ENCODE results near the gene APH1B. TPM values are rescaled to one million over a fixed set of nuclear protein-coding genes. Genes with fewer than 3 reads are reported as not detected.

APH1B gene
- total RNA-seq, 1 experiment from 2014 or later: 14.0 TPM

DNA sequence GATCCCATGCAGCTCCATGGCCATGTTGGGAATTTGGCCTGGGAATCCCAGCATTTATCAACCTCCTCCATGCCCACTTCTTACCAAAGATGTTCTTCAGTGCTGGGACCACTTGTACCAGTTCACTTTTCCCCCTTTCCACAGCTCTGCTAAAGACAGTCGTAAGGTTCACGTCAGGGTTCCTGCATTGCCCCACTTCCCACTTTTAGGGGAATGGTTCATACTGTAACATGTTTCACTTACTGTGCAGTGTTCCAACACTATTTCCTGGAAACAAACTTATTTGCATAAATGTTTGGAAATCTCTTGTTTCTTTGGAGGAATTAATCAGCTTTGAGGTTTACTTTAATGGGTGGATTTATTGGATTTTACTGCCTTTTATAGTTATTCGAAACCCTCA is 17.0 kb downstream of the APH1B start:
- ATAC-seq (no peak), DNase-seq (ENCODE audit: low read depth, low spot score) (no peak)
- H3K27ac ChIP-seq (ENCODE audit: low read length): no peak overlapping the region
- POLR2A ChIA-PET: no interaction called here
- no peaks in the 10 kb centered on the region for H3K9me3 ChIP-seq (ENCODE audit: control insufficient read depth, insufficient read depth, low read depth, low read length)
- H3K36me3 ChIP-seq (ENCODE audit: control insufficient read depth, insufficient read depth, low read length): no peaks in the 10 kb centered on the region
- H3K27me3 ChIP-seq (ENCODE audit: control insufficient read depth, insufficient read depth, low read length): no peaks in the 10 kb centered on the region
- in situ Hi-C loops (cut with HindIII; ENCODE audit: low pct_unique_long_range_greater_than_20kb, low sequenced_read_pairs) (no loop called here), intact Hi-C loops (cut with micrococcal nuclease; ENCODE audit: unreplicated experiment) (no loop called here)
- CTCF ChIA-PET: no interaction called here
- no peak overlapping the region for H3K4me3 ChIP-seq (ENCODE audit: low read depth in 2 of 2, low read length in 2 of 2)
- no peaks in the 10 kb centered on the region for H3K4me1 ChIP-seq (ENCODE audit: control insufficient read depth, insufficient read depth, low read length)
- no TSS peak for BruUV-seq (replicated peaks)
- TF ChIP-seq POLR2AphosphoS5 (IDR thresholded peaks at IDR 0.05; ENCODE audit: low read depth, low read length): no peak
- TF ChIP-seq, protein P1, sequence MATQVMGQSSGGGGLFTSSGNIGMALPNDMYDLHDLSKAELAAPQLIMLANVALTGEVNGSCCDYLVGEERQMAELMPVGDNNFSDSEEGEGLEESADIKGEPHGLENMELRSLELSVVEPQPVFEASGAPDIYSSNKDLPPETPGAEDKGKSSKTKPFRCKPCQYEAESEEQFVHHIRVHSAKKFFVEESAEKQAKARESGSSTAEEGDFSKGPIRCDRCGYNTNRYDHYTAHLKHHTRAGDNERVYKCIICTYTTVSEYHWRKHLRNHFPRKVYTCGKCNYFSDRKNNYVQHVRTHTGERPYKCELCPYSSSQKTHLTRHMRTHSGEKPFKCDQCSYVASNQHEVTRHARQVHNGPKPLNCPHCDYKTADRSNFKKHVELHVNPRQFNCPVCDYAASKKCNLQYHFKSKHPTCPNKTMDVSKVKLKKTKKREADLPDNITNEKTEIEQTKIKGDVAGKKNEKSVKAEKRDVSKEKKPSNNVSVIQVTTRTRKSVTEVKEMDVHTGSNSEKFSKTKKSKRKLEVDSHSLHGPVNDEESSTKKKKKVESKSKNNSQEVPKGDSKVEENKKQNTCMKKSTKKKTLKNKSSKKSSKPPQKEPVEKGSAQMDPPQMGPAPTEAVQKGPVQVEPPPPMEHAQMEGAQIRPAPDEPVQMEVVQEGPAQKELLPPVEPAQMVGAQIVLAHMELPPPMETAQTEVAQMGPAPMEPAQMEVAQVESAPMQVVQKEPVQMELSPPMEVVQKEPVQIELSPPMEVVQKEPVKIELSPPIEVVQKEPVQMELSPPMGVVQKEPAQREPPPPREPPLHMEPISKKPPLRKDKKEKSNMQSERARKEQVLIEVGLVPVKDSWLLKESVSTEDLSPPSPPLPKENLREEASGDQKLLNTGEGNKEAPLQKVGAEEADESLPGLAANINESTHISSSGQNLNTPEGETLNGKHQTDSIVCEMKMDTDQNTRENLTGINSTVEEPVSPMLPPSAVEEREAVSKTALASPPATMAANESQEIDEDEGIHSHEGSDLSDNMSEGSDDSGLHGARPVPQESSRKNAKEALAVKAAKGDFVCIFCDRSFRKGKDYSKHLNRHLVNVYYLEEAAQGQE (IDR thresholded peaks at IDR 0.05; ENCODE audit: insufficient read depth in 1 of 2, low read depth in 2 of 2, low read length in 1 of 2): no peak
- TF ChIP-seq TCF7L2 (IDR thresholded peaks at IDR 0.05; ENCODE audit: low read depth, low read length): no peak
- TF ChIP-seq, protein P2, sequence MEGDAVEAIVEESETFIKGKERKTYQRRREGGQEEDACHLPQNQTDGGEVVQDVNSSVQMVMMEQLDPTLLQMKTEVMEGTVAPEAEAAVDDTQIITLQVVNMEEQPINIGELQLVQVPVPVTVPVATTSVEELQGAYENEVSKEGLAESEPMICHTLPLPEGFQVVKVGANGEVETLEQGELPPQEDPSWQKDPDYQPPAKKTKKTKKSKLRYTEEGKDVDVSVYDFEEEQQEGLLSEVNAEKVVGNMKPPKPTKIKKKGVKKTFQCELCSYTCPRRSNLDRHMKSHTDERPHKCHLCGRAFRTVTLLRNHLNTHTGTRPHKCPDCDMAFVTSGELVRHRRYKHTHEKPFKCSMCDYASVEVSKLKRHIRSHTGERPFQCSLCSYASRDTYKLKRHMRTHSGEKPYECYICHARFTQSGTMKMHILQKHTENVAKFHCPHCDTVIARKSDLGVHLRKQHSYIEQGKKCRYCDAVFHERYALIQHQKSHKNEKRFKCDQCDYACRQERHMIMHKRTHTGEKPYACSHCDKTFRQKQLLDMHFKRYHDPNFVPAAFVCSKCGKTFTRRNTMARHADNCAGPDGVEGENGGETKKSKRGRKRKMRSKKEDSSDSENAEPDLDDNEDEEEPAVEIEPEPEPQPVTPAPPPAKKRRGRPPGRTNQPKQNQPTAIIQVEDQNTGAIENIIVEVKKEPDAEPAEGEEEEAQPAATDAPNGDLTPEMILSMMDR (IDR thresholded peaks at IDR 0.05): no peak
- TF ChIP-seq SIN3A (IDR thresholded peaks at IDR 0.05; ENCODE audit: borderline replicate concordance, insufficient read depth, low read depth, low read length): no peak

DNA sequence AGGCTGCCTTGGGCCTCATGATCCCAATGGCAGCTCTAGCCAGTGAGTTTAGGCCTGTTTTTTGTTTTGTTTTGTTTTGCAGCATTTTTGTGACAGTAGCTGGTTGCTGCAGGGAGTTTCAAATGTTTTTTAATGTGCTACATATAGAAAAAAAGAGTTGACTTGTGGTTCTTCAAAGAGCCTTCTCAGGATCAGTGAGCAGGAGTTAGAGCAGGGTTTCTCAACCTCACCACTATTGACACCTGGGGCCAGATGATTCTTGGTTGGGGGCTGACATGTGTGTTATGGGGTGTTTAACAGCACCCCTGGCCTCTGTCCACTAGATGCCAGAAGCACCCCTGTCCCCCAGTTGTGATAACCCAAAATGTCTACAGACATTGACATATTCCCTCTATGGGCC is 17.9 kb downstream of the APH1B start:
- no peaks in the 10 kb centered on the region for H3K36me3 ChIP-seq (ENCODE audit: control insufficient read depth, insufficient read depth, low read length)
- CTCF ChIA-PET: no interaction called here
- no peaks in the 10 kb centered on the region for H3K27me3 ChIP-seq (ENCODE audit: control insufficient read depth, insufficient read depth, low read length)
- BruUV-seq (replicated peaks): no TSS peak
- H3K27ac ChIP-seq (ENCODE audit: low read length): no peak overlapping the region
- ATAC-seq: no peak
- in situ Hi-C loops (cut with HindIII; ENCODE audit: low pct_unique_long_range_greater_than_20kb, low sequenced_read_pairs) (no loop called here), intact Hi-C loops (cut with micrococcal nuclease; ENCODE audit: unreplicated experiment) (no loop called here)
- H3K4me1 ChIP-seq (ENCODE audit: control insufficient read depth, insufficient read depth, low read length): no peaks in the 10 kb centered on the region
- no peaks in the 10 kb centered on the region for H3K9me3 ChIP-seq (ENCODE audit: control insufficient read depth, insufficient read depth, low read depth, low read length)
- POLR2A ChIA-PET: no interaction called here
- TF ChIP-seq TCF7L2 (IDR thresholded peaks at IDR 0.05; ENCODE audit: low read depth, low read length): no peak
- TF ChIP-seq, protein P2 (IDR thresholded peaks at IDR 0.05): no peak
- no peak for DNase-seq (ENCODE audit: low read depth, low spot score)
- H3K4me3 ChIP-seq (ENCODE audit: low read depth in 2 of 2, low read length in 2 of 2): no peak overlapping the region

DNA sequence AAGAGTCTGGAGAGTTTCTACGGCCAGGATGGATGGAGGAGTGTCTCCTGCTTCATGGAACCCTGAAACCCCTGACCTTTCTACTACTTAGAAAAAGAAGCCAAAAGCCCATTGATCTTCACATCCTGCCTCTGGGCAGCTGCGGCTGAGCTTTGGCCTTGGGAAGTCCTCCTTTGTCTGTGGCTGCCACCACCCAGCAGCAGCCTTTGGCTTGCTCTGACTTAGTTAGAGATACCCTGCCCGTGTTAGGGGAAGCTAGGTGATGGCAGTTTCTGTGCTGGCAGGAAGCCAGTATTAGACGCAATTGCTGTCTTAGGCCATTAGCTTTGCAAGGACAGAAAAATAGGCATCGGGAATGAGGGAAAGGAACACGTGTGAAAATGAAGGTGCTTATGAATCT is 18.8 kb downstream of the APH1B start:
- intact Hi-C loops (cut with micrococcal nuclease; ENCODE audit: unreplicated experiment): no loop called here
- H3K36me3 ChIP-seq (ENCODE audit: control insufficient read depth, insufficient read depth, low read length): no peaks in the 10 kb centered on the region
- ATAC-seq: no peak
- BruUV-seq (replicated peaks): no TSS peak
- ChIA-PET POLR2A (no interaction called here), CTCF (no interaction called here)
- in situ Hi-C loops (cut with HindIII; ENCODE audit: low pct_unique_long_range_greater_than_20kb, low sequenced_read_pairs): no loop called here
- TF ChIP-seq POLR2AphosphoS5 (IDR thresholded peaks at IDR 0.05; ENCODE audit: low read depth, low read length): no peak
- TF ChIP-seq, protein P1 (IDR thresholded peaks at IDR 0.05; ENCODE audit: insufficient read depth in 1 of 2, low read depth in 2 of 2, low read length in 1 of 2): no peak
- TF ChIP-seq SIN3A (IDR thresholded peaks at IDR 0.05; ENCODE audit: borderline replicate concordance, insufficient read depth, low read depth, low read length): no peak
- TF ChIP-seq TCF7L2 (IDR thresholded peaks at IDR 0.05; ENCODE audit: low read depth, low read length): no peak
- TF ChIP-seq, protein P2 (IDR thresholded peaks at IDR 0.05): no peak
- no peaks in the 10 kb centered on the region for H3K4me1 ChIP-seq (ENCODE audit: control insufficient read depth, insufficient read depth, low read length)
- H3K27ac ChIP-seq (ENCODE audit: low read length): no peak overlapping the region
- H3K9me3 ChIP-seq (ENCODE audit: control insufficient read depth, insufficient read depth, low read depth, low read length): no peaks in the 10 kb centered on the region
- no peak for DNase-seq (ENCODE audit: low read depth, low spot score)
- no peaks in the 10 kb centered on the region for H3K27me3 ChIP-seq (ENCODE audit: control insufficient read depth, insufficient read depth, low read length)
- no peak overlapping the region for H3K4me3 ChIP-seq (ENCODE audit: low read depth in 2 of 2, low read length in 2 of 2)

Data from Panc1 (cell line).